IMR-90 (cell line): ENCODE measurements around the gene TLCD1. TPM values are rescaled to one million over a fixed set of nuclear protein-coding genes. Genes with fewer than 3 reads are reported as not detected.

Experiments
- ATAC-seq: fragments of 200-7000 bp; cut with Tn5 transposase; 2 replicates; pipeline ENCODE4 v1.9.1; 2020; ENCODE audit warnings: low read depth, mild to moderate bottlenecking, moderate library complexity
- BruUV-seq: library from RNA; stranded (reverse); fragments of 400-500 nt; replicated peaks from 2 replicates; lab custom pipeline; 2021; lab: Mats Ljungman, UMichigan
- CTCF ChIA-PET: fragments of 300-600 bp; formaldehyde crosslinking; extraction: SDS; loops from one replicate; lab custom pipeline; 2021; ENCODE audit warnings: antibody characterized with exemption; lab: Yijun Ruan, JAX
- POLR2A ChIA-PET: fragments of 300-600 bp; sonication (Branson Sonifier 250); formaldehyde crosslinking; loops from one replicate; lab custom pipeline; 2022; ENCODE audit warnings: antibody characterized with exemption; ENCODE audit not compliant: unreplicated experiment; lab: Charles Lee
- DNase-seq: peaks from one replicate; pipeline ENCODE4 v3.0.0; 2013
- H2AFZ ChIP-seq: replicated peaks from 2 replicates; pipeline ENCODE3; 2013; ENCODE audit warnings: low read length, mild to moderate bottlenecking; ENCODE audit not compliant: poor library complexity
- H2AK5ac ChIP-seq: 2 replicates; pipeline ENCODE4 v1.6.1; 2013; ENCODE audit warnings: low read depth, low read length, inconsistent platforms
- H2AK9ac ChIP-seq: replicated peaks from 2 replicates; pipeline ENCODE3; 2013; ENCODE audit warnings: mild to moderate bottlenecking, low read depth, low read length, moderate library complexity; ENCODE audit not compliant: poor library complexity
- H2BK120ac ChIP-seq: 2 replicates; pipeline ENCODE4 v1.6.1; 2013; ENCODE audit warnings: low read depth, low read length, inconsistent platforms
- H2BK15ac ChIP-seq: 3 replicates; pipeline ENCODE4 v1.6.1; 2013; ENCODE audit warnings: low read depth, low read length, inconsistent platforms
- H2BK20ac ChIP-seq: 2 replicates; pipeline ENCODE4 v1.6.1; 2013; ENCODE audit warnings: low read depth, mild to moderate bottlenecking, inconsistent platforms, low read length, moderate library complexity
- H2BK5ac ChIP-seq: 2 replicates; pipeline ENCODE4 v1.6.1; 2013; ENCODE audit warnings: mild to moderate bottlenecking, low read depth, low read length, inconsistent platforms; ENCODE audit not compliant: poor library complexity, severe bottlenecking
- H3K14ac ChIP-seq: replicated peaks from 2 replicates; pipeline ENCODE4 v1.6.1; 2013; ENCODE audit warnings: low read depth, low read length, inconsistent platforms
- H3K18ac ChIP-seq: 2 replicates; pipeline ENCODE4 v1.6.1; 2013; ENCODE audit warnings: low read depth, low read length, control low read depth
- H3K23ac ChIP-seq: 2 replicates; pipeline ENCODE4 v1.6.1; 2013; ENCODE audit warnings: low read depth, low read length, inconsistent platforms
- H3K27ac ChIP-seq: 2 replicates; pipeline ENCODE4 v1.5.1; 2013; ENCODE audit warnings: mild to moderate bottlenecking, control low read depth, low read length; ENCODE audit not compliant: insufficient read depth
- H3K27me3 ChIP-seq: 2 replicates; pipeline ENCODE4 v1.6.1; 2013; ENCODE audit warnings: low read length; ENCODE audit not compliant: control insufficient read depth, insufficient read depth
- H3K36me3 ChIP-seq: 2 replicates; pipeline ENCODE4 v1.6.1; 2013; ENCODE audit warnings: low read length, mixed read lengths; ENCODE audit not compliant: control insufficient read depth, insufficient read depth
- H3K4ac ChIP-seq: 2 replicates; pipeline ENCODE4 v1.6.1; 2013; ENCODE audit warnings: low read depth, low read length, inconsistent platforms
- H3K4me1 ChIP-seq: 2 replicates; pipeline ENCODE4 v1.6.1; 2013; ENCODE audit warnings: low read length, mixed read lengths; ENCODE audit not compliant: control insufficient read depth, insufficient read depth
- H3K4me2 ChIP-seq: 2 replicates; pipeline ENCODE4 v1.6.1; 2013; ENCODE audit warnings: low read depth, mild to moderate bottlenecking, control low read depth, low read length, moderate library complexity
- H3K4me3 ChIP-seq: 2 replicates; pipeline ENCODE4 v1.5.1; 2013; ENCODE audit warnings: low read depth, mild to moderate bottlenecking, control low read depth, low read length, moderate library complexity; ENCODE audit not compliant: insufficient read depth
- H3K56ac ChIP-seq: 2 replicates; pipeline ENCODE4 v1.6.1; 2013; ENCODE audit warnings: low read length, inconsistent platforms; ENCODE audit not compliant: insufficient read depth; ENCODE audit errors: extremely low read depth
- H3K79me1 ChIP-seq, 2 experiments: 2 replicates each; pipeline ENCODE4 v1.6.1; 2013; ENCODE audit warnings: low read length in 2 of 2, inconsistent platforms in 1 of 2, low read depth in 1 of 2
- H3K9ac ChIP-seq: 2 replicates; pipeline ENCODE4 v1.6.1; 2013; ENCODE audit warnings: low read depth, low read length, control low read depth
- H3K9me1 ChIP-seq: 2 replicates; pipeline ENCODE4 v1.6.1; 2013; ENCODE audit warnings: low read length, inconsistent platforms; ENCODE audit not compliant: insufficient read depth
- H3K9me3 ChIP-seq: 2 replicates; pipeline ENCODE4 v1.6.1; 2013; ENCODE audit warnings: low read length; ENCODE audit not compliant: control insufficient read depth, insufficient read depth
- H4K20me1 ChIP-seq: 2 replicates; pipeline ENCODE4 v1.6.1; 2013; ENCODE audit warnings: low read length, inconsistent platforms; ENCODE audit not compliant: insufficient read depth
- H4K5ac ChIP-seq: 2 replicates; pipeline ENCODE4 v1.6.1; 2013; ENCODE audit warnings: mild to moderate bottlenecking, low read depth, low read length, control low read depth
- H4K8ac ChIP-seq, 2 experiments: 2 replicates each; pipeline ENCODE4 v1.6.1; 2013; ENCODE audit warnings: low read depth in 2 of 2, low read length in 2 of 2, control low read depth in 1 of 2, inconsistent platforms in 1 of 2
- H4K91ac ChIP-seq: 2 replicates; pipeline ENCODE4 v1.6.1; 2013; ENCODE audit warnings: low read depth, low read length, inconsistent platforms; ENCODE audit not compliant: insufficient read depth
- CEBPB ChIP-seq: IDR thresholded peaks from 2 replicates; pipeline ENCODE4 v1.6.1; 2012; ENCODE audit warnings: low read depth, low read length, improper control_type of control experiment
- CHD1 ChIP-seq: IDR thresholded peaks from 2 replicates; pipeline ENCODE4 v1.6.1; 2012; ENCODE audit warnings: low read depth, low read length, improper control_type of control experiment
- CTCF ChIP-seq: conservative IDR thresholded peaks from 2 replicates; pipeline ENCODE4 v1.5.1; 2012; ENCODE audit warnings: mild to moderate bottlenecking, low read depth, low read length, improper control_type of control experiment
- FOS ChIP-seq: fragments of 150-350 bp; IDR thresholded peaks from 2 replicates; pipeline ENCODE4 v1.6.1; 2016; ENCODE audit warnings: low read depth, low read length
- MAFK ChIP-seq: IDR thresholded peaks from 2 replicates; pipeline ENCODE4 v1.6.1; 2012; ENCODE audit warnings: low read depth, low read length, improper control_type of control experiment
- POLR2A ChIP-seq: IDR thresholded peaks from 2 replicates; pipeline ENCODE4 v1.6.1; 2012; ENCODE audit warnings: mild to moderate bottlenecking, low read depth, low read length
- RAD21 ChIP-seq: IDR thresholded peaks from 2 replicates; pipeline ENCODE4 v1.6.1; 2012; ENCODE audit warnings: low read length, improper control_type of control experiment
- RCOR1 ChIP-seq: IDR thresholded peaks from 2 replicates; pipeline ENCODE4 v1.6.1; 2012; ENCODE audit warnings: mild to moderate bottlenecking, low read length, improper control_type of control experiment; ENCODE audit not compliant: insufficient replicate concordance
- RFX5 ChIP-seq: IDR thresholded peaks from 2 replicates; pipeline ENCODE4 v1.8.0; 2012; ENCODE audit warnings: low read depth, mild to moderate bottlenecking, low read length, moderate library complexity
- SMC3 ChIP-seq: fragments of 150-350 bp; IDR thresholded peaks from 2 replicates; pipeline ENCODE4 v1.6.1; 2016; ENCODE audit warnings: low read depth, mild to moderate bottlenecking, antibody characterized with exemption, low read length, moderate library complexity
- USF2 ChIP-seq: fragments of 150-350 bp; IDR thresholded peaks from 2 replicates; pipeline ENCODE4 v1.6.1; 2017; ENCODE audit warnings: mild to moderate bottlenecking, antibody characterized with exemption, low read length, low read depth
- WGBS, 2 experiments: methylation state at CpG; one replicate each; pipeline versions ENCODE4 v1.1.5 to v1.1.7; 2013; ENCODE audit warnings: missing lambda C conversion rate in 2 of 2; ENCODE audit not compliant: insufficient read length in 1 of 2; ENCODE audit errors: extremely low coverage in 2 of 2; 5-methylcytosine and 5-hydroxymethylcytosine counted together
- dilution Hi-C: fragments of 300-500 bp; cut with HindIII; formaldehyde crosslinking; loops from one replicate; pipeline ENCODE4 v1.14.3; 2018; ENCODE audit warnings: low sequenced_read_pairs; ENCODE audit not compliant: unreplicated experiment
- in situ Hi-C: fragments of 300-500 bp; cut with MboI; formaldehyde crosslinking; loops from 3 replicates; pipeline ENCODE4 v1.14.3; 2019; ENCODE audit warnings: low sequenced_read_pairs, inconsistent platforms, mixed read lengths
- intact Hi-C: fragments of 100-400 bp; cut with micrococcal nuclease; formaldehyde crosslinking; loops from 2 replicates; pipeline ENCODE4 v1.10.0; 2022
- polyA plus RNA-seq, 3 experiments: library from polyadenylated mRNA; depleted of rRNA; stranded (reverse); fragments of >200 nt; gene quantifications; 2 replicates each; pipeline ENCODE4 v1.2.3, GENCODE V29; 2012; ENCODE audit warnings: low replicate concordance in 1 of 3
- total RNA-seq: library from RNA; depleted of rRNA; stranded (reverse); fragments of >200 nt; gene quantifications from 2 replicates; pipeline ENCODE4 v1.2.3, GENCODE V29; 2012

TLCD1 gene
- total and polyA plus RNA-seq, 2 of the 4 experiments (the other 2 are of a cell fraction), result 3.6 to 9.3 TPM

- ChIA-PET POLR2A (interaction anchor here (0.6 to 1.0 kb wide), 2 partner anchors 78 to 144 kb away, joined by 3 read pairs; no protein-coding TSS in a partner anchor), CTCF (interaction anchor here (0.6 to 2.7 kb wide), 19 partner anchors 9 to 186 kb away, joined by 3 to 22 read pairs (median 5); partner anchors contain the start of genes DHRS13, FAM222B, FLOT2 and TLCD1)
- dilution Hi-C loops (no loop called here), intact Hi-C loops (loop anchor here (1.0 to 10.0 kb wide), 4 partner anchors 51 to 133 kb away; partner anchors contain the start of genes ERAL1 and FLOT2), in situ Hi-C loops (no loop called here)
- no peaks in the 10 kb centered on the region for H3K9me1 ChIP-seq
- no peak overlapping the region for H4K8ac ChIP-seq
- H3K9ac ChIP-seq, result no peak overlapping the region
- no peak overlapping the region for H3K14ac ChIP-seq
- ATAC-seq, result peak; percentile 76
- H3K36me3 ChIP-seq, result peaks cover 26% of the 10 kb centered on the region
- H4K91ac ChIP-seq, result no peak overlapping the region
- H3K4me3 ChIP-seq, result no peak overlapping the region
- H3K4me2 ChIP-seq, result no peak overlapping the region
- peaks cover 32% of the 10 kb centered on the region; the same call in 1 of the 2 replicates for H4K20me1 ChIP-seq
- H3K27ac ChIP-seq, result no peak overlapping the region
- no CpG with 5 or more reads among the region's 5 CpGs for WGBS, 2 experiments
- no peak overlapping the region for H2BK20ac ChIP-seq
- H2AK9ac ChIP-seq, result no peak overlapping the region
- no peak overlapping the region for H2AFZ ChIP-seq
- no peaks in the 10 kb centered on the region for H3K27me3 ChIP-seq
- DNase-seq, result peak; percentile 74
- no peak overlapping the region for H2BK120ac ChIP-seq
- no peaks in the 10 kb centered on the region for H3K9me3 ChIP-seq
- no peak overlapping the region for H2AK5ac ChIP-seq
- H3K4ac ChIP-seq, result no peak overlapping the region
- H2BK5ac ChIP-seq, result no peak overlapping the region
- no peak overlapping the region for H3K23ac ChIP-seq
- no peak overlapping the region for H2BK15ac ChIP-seq
- TF ChIP-seq CTCF (peak; percentile 85), FOS (no peak), RAD21 (peak; percentile 82), RFX5 (no peak), USF2 (no peak), SMC3 (peak; percentile 85), CHD1 (no peak), POLR2A (no peak), MAFK (no peak), RCOR1 (no peak), CEBPB (no peak)
- H3K18ac ChIP-seq, result no peak overlapping the region
- no peak overlapping the region for H4K5ac ChIP-seq
- no peak overlapping the region for H3K56ac ChIP-seq
- peaks cover 4% of the 10 kb centered on the region; the same call in 1 of the 2 replicates for H3K4me1 ChIP-seq
- no TSS peak for BruUV-seq
- peaks cover 12 to 41% of the 10 kb centered on the region in 2 experiments for H3K79me1 ChIP-seq
Observed at GRCh38 chr17:28763804-28764266, 37.8 kb upstream of the TLCD1 start.
